ENCODE results near the gene CNTNAP2. TPM values are rescaled to one million over a fixed set of nuclear protein-coding genes. Genes with fewer than 3 reads are reported as not detected.

Gene CNTNAP2
- total RNA-seq, 1 experiment from 2014 or later = 64.5 TPM

GRCh38 chr7:146557971-146558469, 441.4 kb downstream of the CNTNAP2 start:
- H3K4ac ChIP-seq (ENCODE audit: low read depth, low read length) = no peak overlapping the region
- H3K9me3 Mint-ChIP-seq = no peaks in the 10 kb centered on the region
- H3K18ac ChIP-seq (ENCODE audit: insufficient read length, low read depth, low read length) = no peak overlapping the region
- no peak overlapping the region for H3K9ac ChIP-seq (ENCODE audit: extremely low read depth, insufficient read length, low read length)
- H2AK5ac ChIP-seq (ENCODE audit: insufficient read length, low read length) = no peak overlapping the region
- H3K36me3 Mint-ChIP-seq (ENCODE audit: insufficient read depth in 1 of 3, low read depth in 3 of 3) = no peaks in the 10 kb centered on the region
- H3K4me1 ChIP-seq (ENCODE audit: insufficient read depth, low read length) = no peaks in the 10 kb centered on the region
- no peak overlapping the region for H2BK15ac ChIP-seq (ENCODE audit: low read depth, low read length)
- no peaks in the 10 kb centered on the region for H3K9me3 ChIP-seq (ENCODE audit: control insufficient read depth, low read depth, low read length)
- no peaks in the 10 kb centered on the region for H3K79me2 ChIP-seq (ENCODE audit: insufficient read depth, low read length)
- no peak overlapping the region for H4K91ac ChIP-seq (ENCODE audit: insufficient read length, low read depth, low read length)
- H3T11ph ChIP-seq (ENCODE audit: low read length) = no peak overlapping the region
- no peak overlapping the region for H2BK12ac ChIP-seq (ENCODE audit: insufficient read length, low read depth, low read length)
- H3K14ac ChIP-seq (ENCODE audit: insufficient read depth, low read length) = no peak overlapping the region
- H3K4me1 Mint-ChIP-seq = no peaks in the 10 kb centered on the region
- H3K27ac ChIP-seq (ENCODE audit: insufficient read length, low read depth, low read length) = no peak overlapping the region
- H4K8ac ChIP-seq (replicated peaks; ENCODE audit: insufficient read length, low read depth, low read length) = no peak overlapping the region
- H4K20me1 ChIP-seq (ENCODE audit: control insufficient read depth, insufficient read depth, insufficient read length) = no peaks in the 10 kb centered on the region
- H2BK5ac ChIP-seq (ENCODE audit: insufficient read length, low read length) = no peak overlapping the region
- H4K5ac ChIP-seq (ENCODE audit: insufficient read length, low read depth, low read length) = no peak overlapping the region
- no peaks in the 10 kb centered on the region for H3K27me3 Mint-ChIP-seq (ENCODE audit: low read depth)
- DNase-seq = no peak
- H2BK120ac ChIP-seq (ENCODE audit: low read depth, low read length, poor library complexity, severe bottlenecking) = no peak overlapping the region
- H2BK20ac ChIP-seq (ENCODE audit: low read depth, low read length, poor library complexity, severe bottlenecking) = no peak overlapping the region
- no peaks in the 10 kb centered on the region for H3K79me1 ChIP-seq (ENCODE audit: insufficient read depth, low read depth, low read length, poor library complexity, severe bottlenecking)
- H3K23ac ChIP-seq (ENCODE audit: insufficient read length, low read depth, low read length) = no peak overlapping the region
- H2AFZ ChIP-seq (ENCODE audit: low read length) = no peak overlapping the region
- no CpG with 5 or more reads among the region's 4 CpGs for WGBS (ENCODE audit: extremely low coverage, insufficient read length, low lambda C conversion rate)
- TF ChIP-seq CTCF (conservative IDR thresholded peaks at IDR 0.05) = no peak
- no peaks in the 10 kb centered on the region for H3K27me3 ChIP-seq (ENCODE audit: insufficient read depth, low read length)
- no peak overlapping the region for H3K4me2 ChIP-seq (ENCODE audit: insufficient read depth, insufficient read length, low read length)
- H3K27ac Mint-ChIP-seq = no peak overlapping the region
- H3K23me2 ChIP-seq (ENCODE audit: insufficient read length, low read depth, low read length, poor library complexity, severe bottlenecking) = no peaks in the 10 kb centered on the region
- H3K4me3 Mint-ChIP-seq = no peak overlapping the region
- H3K56ac ChIP-seq (ENCODE audit: insufficient read length, low read depth, low read length) = no peak overlapping the region
